CD4-positive, alpha-beta T cell (primary cell): ENCODE results near the gene KRTAP19-1. TPM values are rescaled to one million over a fixed set of nuclear protein-coding genes. Genes with fewer than 3 reads are reported as not detected.

Experiments used
- ATAC-seq: fragments of 200-7000 bp; cut with Tn5 transposase; one replicate; pipeline ENCODE4 v1.10.0; 2022; ENCODE audit warnings: mild to moderate bottlenecking; ENCODE audit not compliant: poor library complexity
- CTCF ChIA-PET: fragments of 350-600 bp; sonication (Branson Sonifier 250); formaldehyde crosslinking; loops from one replicate; lab custom pipeline; 2021; ENCODE audit warnings: antibody characterized with exemption, inconsistent platforms; lab: Charles Lee
- POLR2A ChIA-PET: fragments of 350-600 bp; sonication (Branson Sonifier 250); formaldehyde crosslinking; loops from one replicate; lab custom pipeline; 2021; ENCODE audit warnings: antibody characterized with exemption, inconsistent platforms; lab: Charles Lee
- DNase-seq, 14 experiments: peaks; one replicate each; pipeline ENCODE4 v3.0.0-alpha.2; 2013 to 2020; ENCODE audit warnings: mixed read lengths in 2 of 14
- H3K27ac ChIP-seq, 2 donors: one replicate each; pipeline versions ENCODE4 v1.5.1 to v1.7.0; 2013; ENCODE audit warnings: low read length in 2 of 2, low read depth in 1 of 2, mild to moderate bottlenecking in 1 of 2
- H3K27me3 ChIP-seq, 2 experiments: 1 replicate in 1 of 2; 2 replicates in 1 of 2; pipeline versions ENCODE4 v1.6.1 to v1.7.0; 2013; ENCODE audit warnings: low read length in 2 of 2, control low read depth in 1 of 2, mild to moderate bottlenecking in 1 of 2, moderate library complexity in 1 of 2; ENCODE audit not compliant: insufficient read depth in 2 of 2, control insufficient read depth in 1 of 2
- H3K36me3 ChIP-seq: one replicate; pipeline ENCODE4 v1.6.1; 2013; ENCODE audit warnings: low read length, control low read depth; ENCODE audit not compliant: insufficient read depth
- H3K4me1 ChIP-seq: one replicate; pipeline ENCODE4 v1.6.1; 2013; ENCODE audit warnings: low read length, control low read depth; ENCODE audit not compliant: insufficient read depth
- H3K4me3 ChIP-seq: one replicate; pipeline ENCODE4 v1.5.1; 2013; ENCODE audit warnings: mild to moderate bottlenecking, low read length, moderate library complexity
- H3K9me3 ChIP-seq, 2 experiments: 1 replicate in 1 of 2; 2 replicates in 1 of 2; pipeline versions ENCODE4 v1.6.1 to v1.7.0; 2013; ENCODE audit warnings: low read length in 2 of 2, mild to moderate bottlenecking in 2 of 2, control low read depth in 1 of 2, moderate library complexity in 1 of 2; ENCODE audit not compliant: control insufficient read depth in 1 of 2, insufficient read depth in 1 of 2
- H3K27ac Mint-ChIP-seq: one replicate; pipeline ENCODE4 v1.8.0; 2020; ENCODE audit warnings: mixed read lengths
- H3K27me3 Mint-ChIP-seq: one replicate; pipeline ENCODE4 v1.8.0; 2021; ENCODE audit warnings: mixed read lengths
- H3K36me3 Mint-ChIP-seq: one replicate; pipeline ENCODE4 v1.8.0; 2021; ENCODE audit warnings: low read depth, mixed read lengths
- H3K4me1 Mint-ChIP-seq: one replicate; pipeline ENCODE4 v1.8.0; 2021; ENCODE audit warnings: low read depth, mixed read lengths
- H3K4me3 Mint-ChIP-seq: one replicate; pipeline ENCODE4 v1.8.0; 2020; ENCODE audit warnings: mild to moderate bottlenecking, mixed read lengths
- H3K9me3 Mint-ChIP-seq: one replicate; pipeline ENCODE4 v1.8.0; 2020; ENCODE audit warnings: mixed read lengths
- intact Hi-C, 2 experiments: fragments of 100-400 bp; cut with DNase I in 1 of 2; cut with micrococcal nuclease in 1 of 2; formaldehyde crosslinking; loops; one replicate each; pipeline versions ENCODE4 v1.15.1 to v1.9.0; 2023 to 2025; cut with DNase I, micrococcal nuclease
- total RNA-seq, 174 experiments: library from RNA in 2 of 174; stranded (reverse) in 2 of 174; gene quantifications; one replicate each; pipeline ENCODE4 v1.2.3 and lab custom pipeline; 2021 to 2026
- TF ChIP-seq, protein P1 (sequence below): fragments of 200-600 bp; IDR thresholded peaks from one replicate; pipeline ENCODE4 v1.8.0; 2022; ENCODE audit warnings: antibody characterized with exemption, mild to moderate bottlenecking

The KRTAP19-1 gene
- total RNA-seq, 2 experiments from 2014 or later: not detected

DNA sequence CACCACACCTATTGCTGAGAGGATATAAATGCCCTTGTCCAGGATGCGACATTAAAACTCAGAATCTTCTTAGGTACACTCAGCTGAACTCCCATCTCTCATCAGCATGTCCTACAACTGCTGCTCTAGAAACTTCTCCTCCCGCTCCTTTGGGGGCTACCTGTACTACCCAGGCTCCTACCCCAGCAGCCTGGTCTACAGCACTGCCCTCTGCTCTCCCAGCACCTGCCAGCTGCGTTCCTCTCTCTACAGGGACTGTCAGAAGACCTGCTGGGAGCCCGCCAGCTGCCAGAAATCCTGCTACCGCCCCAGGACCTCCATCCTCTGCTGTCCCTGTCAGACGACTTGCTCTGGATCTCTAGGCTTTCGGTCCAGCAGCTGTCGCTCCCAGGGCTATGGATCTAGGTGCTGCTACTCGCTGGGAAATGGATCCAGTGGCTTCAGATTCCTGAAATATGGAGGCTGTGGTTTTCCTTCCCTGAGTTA, 50.0 kb downstream of the KRTAP19-1 start, which contains the start of gene KRTAP13-4:
KRTAP13-4 (plus strand) TSS at position 51 of the 486 bp plus-strand sequence; CDS start at position 107, 56 bp downstream.
- intact Hi-C loops: no loop called here
- H3K27me3 ChIP-seq: peaks cover 0 to 4% of the 10 kb centered on the region in 2 experiments
- Mint-ChIP-seq H3K4me3 (no peak within 1 kb of the TSS), H3K27ac (no peak within 1 kb of the TSS), H3K9me3 (no peaks in the 10 kb centered on the region), H3K4me1 (no peaks in the 10 kb centered on the region), H3K36me3 (no peaks in the 10 kb centered on the region), H3K27me3 (peaks cover 8% of the 10 kb centered on the region)
- ATAC-seq (no peak), DNase-seq (no peak)
- POLR2A ChIA-PET: no interaction called here
- TF ChIP-seq, protein P1, sequence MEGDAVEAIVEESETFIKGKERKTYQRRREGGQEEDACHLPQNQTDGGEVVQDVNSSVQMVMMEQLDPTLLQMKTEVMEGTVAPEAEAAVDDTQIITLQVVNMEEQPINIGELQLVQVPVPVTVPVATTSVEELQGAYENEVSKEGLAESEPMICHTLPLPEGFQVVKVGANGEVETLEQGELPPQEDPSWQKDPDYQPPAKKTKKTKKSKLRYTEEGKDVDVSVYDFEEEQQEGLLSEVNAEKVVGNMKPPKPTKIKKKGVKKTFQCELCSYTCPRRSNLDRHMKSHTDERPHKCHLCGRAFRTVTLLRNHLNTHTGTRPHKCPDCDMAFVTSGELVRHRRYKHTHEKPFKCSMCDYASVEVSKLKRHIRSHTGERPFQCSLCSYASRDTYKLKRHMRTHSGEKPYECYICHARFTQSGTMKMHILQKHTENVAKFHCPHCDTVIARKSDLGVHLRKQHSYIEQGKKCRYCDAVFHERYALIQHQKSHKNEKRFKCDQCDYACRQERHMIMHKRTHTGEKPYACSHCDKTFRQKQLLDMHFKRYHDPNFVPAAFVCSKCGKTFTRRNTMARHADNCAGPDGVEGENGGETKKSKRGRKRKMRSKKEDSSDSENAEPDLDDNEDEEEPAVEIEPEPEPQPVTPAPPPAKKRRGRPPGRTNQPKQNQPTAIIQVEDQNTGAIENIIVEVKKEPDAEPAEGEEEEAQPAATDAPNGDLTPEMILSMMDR: no peak
- CTCF ChIA-PET: no interaction called here
- peaks cover 0 to 4% of the 10 kb centered on the region in 2 experiments for H3K9me3 ChIP-seq
- no peaks in the 10 kb centered on the region for H3K4me1 ChIP-seq
- H3K36me3 ChIP-seq: no peaks in the 10 kb centered on the region
- H3K27ac ChIP-seq: no peak within 1 kb of the TSS
- H3K4me3 ChIP-seq: no peak within 1 kb of the TSS

Other genes starting within 250 kb of the KRTAP19-1 start
- not detected for gene KRTAP24-1, start 197.4 kb downstream of the KRTAP19-1 start, total RNA-seq
- not detected for gene KRTAP25-1, start 190.9 kb downstream of the KRTAP19-1 start, total RNA-seq
- not detected for gene KRTAP26-1, start 160.1 kb downstream of the KRTAP19-1 start, total RNA-seq
- not detected for gene KRTAP27-1, start 142.7 kb downstream of the KRTAP19-1 start, total RNA-seq
- gene KRTAP23-1, start 131.8 kb downstream of the KRTAP19-1 start, total RNA-seq: not detected
- not detected for gene KRTAP13-2, start 108.1 kb downstream of the KRTAP19-1 start, total RNA-seq
- gene KRTAP13-1, start 84.3 kb downstream of the KRTAP19-1 start, total RNA-seq: not detected
- gene KRTAP13-3, start 54.4 kb downstream of the KRTAP19-1 start, total RNA-seq: not detected
- not detected for gene KRTAP13-4, start 50.1 kb downstream of the KRTAP19-1 start, total RNA-seq
- gene KRTAP15-1, start 40.1 kb downstream of the KRTAP19-1 start, total RNA-seq: not detected
- gene KRTAP19-2, start 7.1 kb upstream of the KRTAP19-1 start, total RNA-seq: not detected
- not detected for gene KRTAP19-3, start 11.6 kb upstream of the KRTAP19-1 start, total RNA-seq
- not detected for gene KRTAP19-4, start 16.8 kb upstream of the KRTAP19-1 start, total RNA-seq
- not detected for gene KRTAP19-5, start 21.8 kb upstream of the KRTAP19-1 start, total RNA-seq
- not detected for gene KRTAP19-6, start 61.5 kb upstream of the KRTAP19-1 start, total RNA-seq
- gene KRTAP19-7, start 80.9 kb upstream of the KRTAP19-1 start, total RNA-seq: not detected
- gene KRTAP22-2, start 110.0 kb upstream of the KRTAP19-1 start, total RNA-seq: not detected
- gene KRTAP6-3, start 112.1 kb upstream of the KRTAP19-1 start, total RNA-seq: not detected
- not detected for gene KRTAP6-2, start 118.5 kb upstream of the KRTAP19-1 start, total RNA-seq
- not detected for gene KRTAP22-1, start 120.7 kb upstream of the KRTAP19-1 start, total RNA-seq
- not detected for gene KRTAP6-1, start 133.6 kb upstream of the KRTAP19-1 start, total RNA-seq
- gene KRTAP20-1, start 136.1 kb upstream of the KRTAP19-1 start, total RNA-seq: not detected
- not detected for gene KRTAP20-4, start 140.3 kb upstream of the KRTAP19-1 start, total RNA-seq
- gene KRTAP20-2, start 154.8 kb upstream of the KRTAP19-1 start, total RNA-seq: not detected
- not detected for gene KRTAP20-3, start 162.5 kb upstream of the KRTAP19-1 start, total RNA-seq
- gene KRTAP21-3, start 238.4 kb upstream of the KRTAP19-1 start, total RNA-seq: not detected